Heart right ventricle (tissue), 16 donors: ENCODE data around the gene COL15A1. TPM values are rescaled to one million over a fixed set of nuclear protein-coding genes. Genes with fewer than 3 reads are reported as not detected.
A peak's percentile ranks its signal among the peaks of the same experiment; 100 is the strongest.

Experiments used
- ATAC-seq, 8 donors: fragments of 200-7000 bp; cut with Tn5 transposase; one replicate each; pipeline ENCODE4 v1.9.1; 2020; ENCODE audit warnings: mild to moderate bottlenecking in 8 of 8, moderate library complexity in 8 of 8, moderate number of reproducible peaks in 1 of 8
- DNase-seq, 2 donors: peaks; one replicate each; pipeline ENCODE4 v3.0.0-alpha.2; 2020
- H3K27ac ChIP-seq, 10 donors: fragments of 200-600 bp; sonication (generic) in 2 of 10; one replicate each; pipeline versions ENCODE4 v1.5.0 to v1.8.0; 2020 to 2022; ENCODE audit warnings: mild to moderate bottlenecking in 3 of 10
- H3K27me3 ChIP-seq, 7 donors: fragments of 200-600 bp; one replicate each; pipeline ENCODE4 v1.8.0; 2021 to 2022; ENCODE audit warnings: mild to moderate bottlenecking in 2 of 7
- H3K36me3 ChIP-seq, 9 donors: fragments of 200-600 bp; sonication (generic) in 1 of 9; one replicate each; pipeline versions ENCODE4 v1.5.0 to v1.8.0; 2020 to 2022; ENCODE audit warnings: mild to moderate bottlenecking in 2 of 9
- H3K4me1 ChIP-seq, 9 donors: fragments of 200-600 bp; sonication (generic) in 1 of 9; one replicate each; pipeline versions ENCODE4 v1.5.0 to v1.8.0; 2020 to 2022; ENCODE audit warnings: mild to moderate bottlenecking in 4 of 9
- H3K4me3 ChIP-seq, 10 donors: fragments of 200-600 bp; sonication (generic) in 2 of 10; one replicate each; pipeline versions ENCODE4 v1.5.0 to v1.8.0; 2020 to 2022; ENCODE audit warnings: mild to moderate bottlenecking in 7 of 10, moderate library complexity in 2 of 10
- H3K9me3 ChIP-seq, 11 donors: fragments of 200-600 bp in 10 of 11; sonication (generic) in 2 of 11; one replicate each; pipeline versions ENCODE4 v1.5.0 to v1.8.0; 2013 to 2022; ENCODE audit warnings: mild to moderate bottlenecking in 2 of 11, control low read depth in 1 of 11, moderate library complexity in 1 of 11
- WGBS, 2 donors: extraction: QIAGEN DNeasy Blood & Tissue Kit; methylation state at CpG; one replicate each; pipeline ENCODE4 v1.1.7; 2013; ENCODE audit warnings: inconsistent platforms in 1 of 2; 5-methylcytosine and 5-hydroxymethylcytosine counted together
- intact Hi-C, 10 donors: fragments of 100-400 bp; cut with DNase I; formaldehyde crosslinking; loops; one replicate each; pipeline versions ENCODE4 v1.11.1 to v1.14.2; 2022
- polyA plus RNA-seq, 2 donors: library from polyadenylated mRNA; stranded (reverse); fragments of 200-250 nt; gene quantifications; one replicate each; pipeline ENCODE4 v1.2.3, GENCODE V29; 2013
- total RNA-seq, 10 donors: library from RNA; stranded (reverse); fragmentation: NEBNext Ultra II Directional in 3 of 10; extraction: Animal tissue kit (Norgen Biotek cat#: 25700) in 3 of 10; gene quantifications; one replicate each; pipeline versions ENCODE4 v1.2.1 to v1.2.4, GENCODE V29; 2021 to 2023
- TF ChIP-seq, protein P1 (sequence below), 9 donors: fragments of 200-600 bp; sonication (generic) in 2 of 9; IDR thresholded peaks; one replicate each; pipeline versions ENCODE4 v1.5.0 to v1.8.0; 2021 to 2022; ENCODE audit warnings: antibody characterized with exemption in 9 of 9, mild to moderate bottlenecking in 5 of 9, moderate library complexity in 1 of 9
- donor health status: Arrhythmogenic right ventricular cardiomyopathy.
- donor health status: ischemic (EF 13 %, LVEDD 7.1; RV severe dilation, severe dysfunction).
- donor health status: healthy with polysubstance abuse.
- donor health status: DM: no; HTN: yes; CAD: no.
- donor health status: DM: no; HTN: no; CAD: no.
- donor health status: ischemic (EF 25% LVEDD 6.9; RV normal size, moderate dysfunction).
- donor health status: ischemic (EF 25% LVEDD 5.7; RV mildly dilated, moderate dysfunction).
- donor health status: healthy.
- donor health status: DM: yes; HTN: yes; CAD: no.
- donor health status: Ischemic cardiomyopathy.
- donor health status: ischemic (EF 35%, LVEDD 5.7; RV mildly dilated, moderate dysfunction).
- donor health status: nonischemic (EF 11% LVEDD 7.7; RV severe dilation, severe dysfunction).
- donor health status: DM: yes; HTN: yes; CAD: no.
- donor health status: PGD.
- donor health status: ischemic (EF 29% LVEDD 5.4; RV normal size, mild dysfunction).
- donor health status: nonischemic (EF 23%, LVEDD 6.1; RV moderate dilation, normal function).

COL15A1 gene
- total and polyA plus RNA-seq, 12 donors = 25.6 to 64.8 (median 51.0) TPM

DNA sequence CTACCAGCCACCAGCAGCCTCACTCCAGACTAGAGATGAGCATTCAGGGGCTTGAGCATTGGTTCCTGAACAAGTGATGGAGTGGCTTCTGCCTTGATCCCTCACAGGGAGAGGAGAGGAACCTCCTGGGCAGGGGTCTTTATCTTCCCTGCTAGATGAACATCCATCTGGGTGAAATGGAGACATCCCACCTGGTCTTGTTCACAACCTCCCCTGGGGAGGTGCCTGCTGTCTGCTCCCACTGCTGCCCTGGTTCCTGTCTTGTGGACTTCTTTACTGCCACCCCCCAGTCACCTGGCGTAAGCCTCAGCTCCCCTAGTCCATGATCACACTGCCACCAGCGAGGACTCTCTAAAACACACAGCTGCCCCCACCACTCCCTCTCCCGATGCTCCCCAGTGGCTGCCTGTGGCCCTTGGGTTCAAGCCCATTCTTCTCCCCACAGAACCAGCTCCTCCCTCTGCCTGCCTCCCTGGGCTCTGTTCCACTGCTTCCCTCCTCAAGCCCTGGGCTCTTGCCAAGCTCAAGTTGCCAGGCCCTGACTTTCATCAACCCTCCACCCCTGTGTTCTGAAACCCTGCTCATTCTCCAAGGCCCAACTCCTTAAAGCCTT is 51.5 kb downstream of the COL15A1 start:
- intact Hi-C loops = loop anchor here in 4 of 10 donors (5.0 kb wide), 4 partner anchors 78 to 148 kb away; no protein-coding TSS in a partner anchor
- Histone ChIP-seq H3K36me3 (peaks cover 0 to 64% (median 0%) of the 10 kb centered on the region in 9 donors), H3K27ac (peak overlapping the region; percentile 5 to 92 (median 48)), H3K4me3 (no peak overlapping the region), H3K4me1 (peaks cover 27 to 85% (median 75%) of the 10 kb centered on the region in 9 donors), H3K27me3 (no peaks in the 10 kb centered on the region), H3K9me3 (no peaks in the 10 kb centered on the region)
- TF ChIP-seq, protein P1, sequence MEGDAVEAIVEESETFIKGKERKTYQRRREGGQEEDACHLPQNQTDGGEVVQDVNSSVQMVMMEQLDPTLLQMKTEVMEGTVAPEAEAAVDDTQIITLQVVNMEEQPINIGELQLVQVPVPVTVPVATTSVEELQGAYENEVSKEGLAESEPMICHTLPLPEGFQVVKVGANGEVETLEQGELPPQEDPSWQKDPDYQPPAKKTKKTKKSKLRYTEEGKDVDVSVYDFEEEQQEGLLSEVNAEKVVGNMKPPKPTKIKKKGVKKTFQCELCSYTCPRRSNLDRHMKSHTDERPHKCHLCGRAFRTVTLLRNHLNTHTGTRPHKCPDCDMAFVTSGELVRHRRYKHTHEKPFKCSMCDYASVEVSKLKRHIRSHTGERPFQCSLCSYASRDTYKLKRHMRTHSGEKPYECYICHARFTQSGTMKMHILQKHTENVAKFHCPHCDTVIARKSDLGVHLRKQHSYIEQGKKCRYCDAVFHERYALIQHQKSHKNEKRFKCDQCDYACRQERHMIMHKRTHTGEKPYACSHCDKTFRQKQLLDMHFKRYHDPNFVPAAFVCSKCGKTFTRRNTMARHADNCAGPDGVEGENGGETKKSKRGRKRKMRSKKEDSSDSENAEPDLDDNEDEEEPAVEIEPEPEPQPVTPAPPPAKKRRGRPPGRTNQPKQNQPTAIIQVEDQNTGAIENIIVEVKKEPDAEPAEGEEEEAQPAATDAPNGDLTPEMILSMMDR (IDR thresholded peaks at IDR 0.05) = no peak
- ATAC-seq (peak in 6 of 8 donors; percentile 33 to 54 (median 40)), DNase-seq (peak; percentile 78 to 80)
- 37 to 46% methylated on average over 3 of the region's 3 CpGs for WGBS, 2 donors

DNA sequence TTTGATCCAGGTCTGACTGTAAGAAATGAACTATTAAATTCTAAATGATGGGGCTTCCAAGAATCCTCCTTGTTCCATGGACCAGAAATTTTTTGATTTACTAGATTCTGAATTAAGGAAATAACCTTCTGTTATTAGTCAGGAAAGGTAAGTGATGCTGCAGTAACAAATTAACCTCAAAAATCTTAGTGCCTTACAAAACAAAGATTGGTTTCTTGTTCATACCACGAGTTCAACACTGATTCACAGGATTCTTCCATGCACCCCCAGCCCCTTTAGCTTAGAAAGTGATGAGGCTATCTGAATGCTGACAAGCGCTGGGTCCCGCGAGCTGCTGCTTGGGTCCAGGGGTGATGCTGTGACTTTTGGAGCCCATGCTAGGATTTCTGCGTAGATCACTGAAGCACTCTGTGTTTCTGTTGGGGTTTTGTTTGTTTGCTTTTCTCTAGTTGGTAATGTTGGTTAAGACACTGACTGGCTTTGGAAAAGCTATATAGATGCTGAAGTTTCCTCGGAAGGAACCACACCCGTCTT is 52.3 kb downstream of the COL15A1 start:
- peak overlapping the region in 9 of 10 donors; percentile 24 to 92 (median 57) for H3K27ac ChIP-seq
- TF ChIP-seq, protein P1 (IDR thresholded peaks at IDR 0.05) = no peak
- 94 to 95% methylated on average over 7 of the region's 7 CpGs for WGBS, 2 donors
- H3K9me3 ChIP-seq = no peaks in the 10 kb centered on the region
- peaks cover 26 to 86% (median 77%) of the 10 kb centered on the region in 9 donors for H3K4me1 ChIP-seq
- no peak overlapping the region for H3K4me3 ChIP-seq
- DNase-seq (no peak), ATAC-seq (no peak)
- no peaks in the 10 kb centered on the region for H3K27me3 ChIP-seq
- H3K36me3 ChIP-seq = peaks cover 0 to 64% (median 0%) of the 10 kb centered on the region in 9 donors
- intact Hi-C loops = loop anchor here in 5 of 10 donors (2.0 to 5.0 kb wide), 5 partner anchors 21 to 149 kb away; no protein-coding TSS in a partner anchor

DNA sequence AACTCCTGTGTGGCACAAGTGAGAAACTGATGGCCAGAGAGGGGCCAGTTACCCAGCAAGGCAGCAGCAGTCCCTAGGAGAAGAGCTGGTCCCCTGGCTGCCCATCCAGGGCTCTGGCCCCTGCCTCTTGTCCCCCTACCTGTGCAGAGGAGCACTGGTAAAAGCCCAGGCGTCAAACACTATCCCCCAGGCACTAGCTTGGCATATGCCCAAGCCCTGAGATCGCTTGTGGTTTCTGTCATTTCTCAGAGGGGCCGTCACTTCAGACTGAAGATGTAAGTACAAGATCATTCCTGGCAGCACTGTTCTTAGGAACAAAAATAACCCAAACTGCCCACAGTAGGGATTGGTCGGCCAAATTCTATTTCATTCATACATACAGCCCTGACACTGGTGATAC is 53.9 kb downstream of the COL15A1 start:
- H3K27me3 ChIP-seq = peaks cover 0 to under 1% (median 0%) of the 10 kb centered on the region in 7 donors
- no peaks in the 10 kb centered on the region for H3K9me3 ChIP-seq
- DNase-seq (no peak), ATAC-seq (peak in 6 of 8 donors; percentile 3 to 42 (median 5))
- intact Hi-C loops = loop anchor here in 8 of 10 donors (1.0 to 5.0 kb wide), 8 partner anchors 23 to 150 kb away; no protein-coding TSS in a partner anchor
- H3K27ac ChIP-seq = peak overlapping the region in 9 of 10 donors; percentile 58 to 92 (median 82)
- H3K4me3 ChIP-seq = no peak overlapping the region
- WGBS, 2 donors = 18 to 30% methylated on average over 4 of the region's 4 CpGs
- TF ChIP-seq, protein P1 (IDR thresholded peaks at IDR 0.05) = no peak
- H3K4me1 ChIP-seq = peaks cover 26 to 85% (median 75%) of the 10 kb centered on the region in 9 donors
- peaks cover 0 to 72% (median 0%) of the 10 kb centered on the region in 9 donors for H3K36me3 ChIP-seq

DNA sequence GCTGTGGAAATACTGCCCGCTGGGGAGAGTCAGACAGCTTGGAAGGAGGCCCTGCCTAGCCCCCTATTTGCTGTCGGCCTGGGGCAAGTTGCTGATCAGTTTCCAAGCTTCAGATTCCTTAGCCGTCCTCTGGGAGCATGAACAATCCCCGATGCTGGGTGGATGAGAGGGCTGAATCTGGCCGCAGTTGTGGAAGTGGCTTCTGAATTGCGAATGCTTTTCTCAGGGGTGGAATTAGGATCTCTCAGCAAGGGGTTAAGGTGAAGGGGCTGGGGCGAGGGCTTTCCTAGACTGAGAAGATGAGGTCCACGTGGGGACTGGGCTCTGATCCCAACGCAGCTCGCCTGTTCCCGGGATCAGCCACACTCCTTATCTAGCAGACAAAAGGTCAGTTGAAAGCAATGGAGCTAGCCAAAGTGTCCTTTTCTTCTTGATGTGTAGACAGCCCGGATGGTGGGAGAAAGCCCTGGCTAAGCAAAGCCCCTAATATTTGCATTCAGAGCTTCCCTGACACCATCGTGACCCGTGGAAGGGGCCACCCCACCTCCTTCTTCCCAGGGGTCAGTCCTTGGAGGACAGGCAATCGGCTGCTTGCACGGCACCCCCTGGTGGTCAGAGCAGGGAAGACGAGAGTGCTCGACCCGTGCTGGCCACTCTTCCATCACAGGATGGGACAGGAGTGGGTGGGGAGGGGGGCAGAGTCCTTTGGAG is 54.9 kb downstream of the COL15A1 start:
- Histone ChIP-seq H3K9me3 (no peaks in the 10 kb centered on the region), H3K4me1 (peaks cover 26 to 75% (median 67%) of the 10 kb centered on the region in 9 donors), H3K4me3 (peak overlapping the region in 1 of 10 donors; percentile 10), H3K36me3 (peaks cover 0 to 72% (median 0%) of the 10 kb centered on the region in 9 donors), H3K27ac (peak overlapping the region; percentile 58 to 92 (median 79)), H3K27me3 (peaks cover 0 to 5% (median 0%) of the 10 kb centered on the region in 7 donors)
- 4 to 5% methylated on average over 19 of the region's 19 CpGs for WGBS, 2 donors
- DNase-seq (peak; percentile 89 to 91), ATAC-seq (peak; percentile 82 to 92 (median 88))
- intact Hi-C loops = loop anchor here in 8 of 10 donors (1.0 to 5.0 kb wide), 8 partner anchors 24 to 151 kb away; no protein-coding TSS in a partner anchor
- TF ChIP-seq, protein P1 (IDR thresholded peaks at IDR 0.05) = peak; percentile 82 to 97 (median 93)
